ENCODE results near the gene CATSPERE.

The CATSPERE gene

DNA sequence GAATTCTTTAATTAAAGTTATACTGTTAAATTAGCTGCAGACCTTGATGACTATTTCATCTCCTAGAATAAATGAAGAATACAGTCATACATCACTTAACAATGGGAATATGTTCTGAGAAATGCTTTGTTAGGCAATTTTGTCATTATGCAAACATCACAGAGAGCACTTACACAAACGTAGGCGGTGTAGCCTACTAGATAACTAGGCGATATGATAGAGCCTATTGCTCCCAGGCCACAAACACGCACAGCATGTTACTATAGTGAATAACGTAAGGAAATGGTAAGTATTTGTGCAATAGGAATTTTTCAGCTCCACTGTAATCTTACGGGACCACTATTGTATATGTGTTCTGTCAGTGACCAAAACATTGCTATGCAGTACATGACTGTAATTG, 154.2 kb downstream of the CATSPERE start:
- no peak overlapping the region for H3K4me3 ChIP-seq (replicated peaks in 1 of 2; ENCODE audit: low read depth in 2 of 2, low read length in 2 of 2)
- TF ChIP-seq, protein P1, sequence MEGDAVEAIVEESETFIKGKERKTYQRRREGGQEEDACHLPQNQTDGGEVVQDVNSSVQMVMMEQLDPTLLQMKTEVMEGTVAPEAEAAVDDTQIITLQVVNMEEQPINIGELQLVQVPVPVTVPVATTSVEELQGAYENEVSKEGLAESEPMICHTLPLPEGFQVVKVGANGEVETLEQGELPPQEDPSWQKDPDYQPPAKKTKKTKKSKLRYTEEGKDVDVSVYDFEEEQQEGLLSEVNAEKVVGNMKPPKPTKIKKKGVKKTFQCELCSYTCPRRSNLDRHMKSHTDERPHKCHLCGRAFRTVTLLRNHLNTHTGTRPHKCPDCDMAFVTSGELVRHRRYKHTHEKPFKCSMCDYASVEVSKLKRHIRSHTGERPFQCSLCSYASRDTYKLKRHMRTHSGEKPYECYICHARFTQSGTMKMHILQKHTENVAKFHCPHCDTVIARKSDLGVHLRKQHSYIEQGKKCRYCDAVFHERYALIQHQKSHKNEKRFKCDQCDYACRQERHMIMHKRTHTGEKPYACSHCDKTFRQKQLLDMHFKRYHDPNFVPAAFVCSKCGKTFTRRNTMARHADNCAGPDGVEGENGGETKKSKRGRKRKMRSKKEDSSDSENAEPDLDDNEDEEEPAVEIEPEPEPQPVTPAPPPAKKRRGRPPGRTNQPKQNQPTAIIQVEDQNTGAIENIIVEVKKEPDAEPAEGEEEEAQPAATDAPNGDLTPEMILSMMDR (IDR thresholded peaks at IDR 0.05; ENCODE audit: low read depth, low read length): no peak
- DNase-seq (ENCODE audit: low read depth in 2 of 2): no peak

DNA sequence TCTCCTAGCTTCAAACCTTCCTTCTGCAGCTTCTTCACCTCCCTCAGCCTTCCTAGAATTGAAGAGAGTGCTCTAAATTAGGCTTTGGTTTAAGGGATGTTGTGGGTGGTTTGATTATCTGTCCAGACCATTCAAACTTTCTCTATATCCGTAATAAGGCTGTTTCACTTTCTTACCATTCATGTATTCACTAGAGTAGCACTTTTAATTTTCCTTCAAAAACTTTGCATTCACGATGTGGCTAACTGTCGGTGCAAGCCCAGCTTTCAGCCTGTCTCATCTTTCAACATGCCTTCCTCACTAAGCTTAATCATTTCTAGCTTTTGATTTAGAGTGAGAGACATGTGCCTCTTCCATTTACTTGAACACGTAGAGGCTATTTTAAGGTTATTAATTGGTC, 165.6 kb downstream of the CATSPERE start:
- DNase-seq (ENCODE audit: low read depth in 2 of 2): no peak
- H3K4me3 ChIP-seq (replicated peaks in 1 of 2; ENCODE audit: low read depth in 2 of 2, low read length in 2 of 2): no peak overlapping the region
- TF ChIP-seq, protein P1 (IDR thresholded peaks at IDR 0.05; ENCODE audit: low read depth, low read length): no peak

GRCh38 chr1:244628789-244629188, 167.7 kb downstream of the CATSPERE start:
- TF ChIP-seq, protein P1 (IDR thresholded peaks at IDR 0.05; ENCODE audit: low read depth, low read length): no peak
- H3K4me3 ChIP-seq (replicated peaks in 1 of 2; ENCODE audit: low read depth in 2 of 2, low read length in 2 of 2): no peak overlapping the region
- DNase-seq (ENCODE audit: low read depth in 2 of 2): peak in 1 of 2 donors; percentile 3

DNA sequence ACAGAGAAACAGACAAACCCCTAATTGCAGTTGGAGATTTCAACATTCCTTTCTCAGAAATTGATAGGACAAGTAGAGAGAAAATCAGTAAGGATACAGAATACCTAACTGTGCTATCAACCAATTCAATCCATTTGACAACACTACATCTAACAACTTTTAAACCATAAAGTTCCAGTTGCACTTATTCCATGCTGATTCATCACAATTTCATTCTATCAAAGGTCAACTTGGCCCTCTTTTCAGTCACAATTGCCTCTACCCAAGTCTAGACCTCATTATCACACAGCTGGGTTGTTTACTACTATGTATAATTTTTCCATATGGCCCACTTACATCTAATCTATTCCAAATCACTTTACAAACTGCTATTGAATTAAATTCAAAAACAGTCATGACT, 172.1 kb downstream of the CATSPERE start:
- no peak overlapping the region for H3K4me3 ChIP-seq (replicated peaks in 1 of 2; ENCODE audit: low read depth in 2 of 2, low read length in 2 of 2)
- TF ChIP-seq, protein P1 (IDR thresholded peaks at IDR 0.05; ENCODE audit: low read depth, low read length): no peak
- DNase-seq (ENCODE audit: low read depth in 2 of 2): no peak

DNA sequence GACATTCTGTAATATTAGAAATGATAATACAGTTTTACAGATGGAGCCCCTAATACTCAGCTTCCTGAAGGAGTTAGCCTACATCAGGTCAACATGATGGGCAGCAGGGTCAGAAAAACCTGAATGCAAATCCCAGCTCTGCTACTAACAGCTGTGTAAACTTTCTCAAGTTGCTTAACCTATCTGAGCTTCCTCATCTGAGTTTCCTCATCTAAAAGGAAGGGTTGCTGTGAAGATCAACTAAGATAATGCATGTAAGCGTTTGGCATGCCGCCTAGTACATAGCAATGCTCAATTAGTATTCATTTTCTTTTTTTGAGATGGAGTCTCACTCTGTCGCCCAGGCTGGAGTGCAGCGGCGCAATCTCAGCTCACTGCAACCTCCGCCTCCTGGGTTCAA, 173.5 kb downstream of the CATSPERE start:
- H3K4me3 ChIP-seq (replicated peaks in 1 of 2; ENCODE audit: low read depth in 2 of 2, low read length in 2 of 2): no peak overlapping the region
- TF ChIP-seq, protein P1 (IDR thresholded peaks at IDR 0.05; ENCODE audit: low read depth, low read length): no peak
- DNase-seq (ENCODE audit: low read depth in 2 of 2): no peak

DNA sequence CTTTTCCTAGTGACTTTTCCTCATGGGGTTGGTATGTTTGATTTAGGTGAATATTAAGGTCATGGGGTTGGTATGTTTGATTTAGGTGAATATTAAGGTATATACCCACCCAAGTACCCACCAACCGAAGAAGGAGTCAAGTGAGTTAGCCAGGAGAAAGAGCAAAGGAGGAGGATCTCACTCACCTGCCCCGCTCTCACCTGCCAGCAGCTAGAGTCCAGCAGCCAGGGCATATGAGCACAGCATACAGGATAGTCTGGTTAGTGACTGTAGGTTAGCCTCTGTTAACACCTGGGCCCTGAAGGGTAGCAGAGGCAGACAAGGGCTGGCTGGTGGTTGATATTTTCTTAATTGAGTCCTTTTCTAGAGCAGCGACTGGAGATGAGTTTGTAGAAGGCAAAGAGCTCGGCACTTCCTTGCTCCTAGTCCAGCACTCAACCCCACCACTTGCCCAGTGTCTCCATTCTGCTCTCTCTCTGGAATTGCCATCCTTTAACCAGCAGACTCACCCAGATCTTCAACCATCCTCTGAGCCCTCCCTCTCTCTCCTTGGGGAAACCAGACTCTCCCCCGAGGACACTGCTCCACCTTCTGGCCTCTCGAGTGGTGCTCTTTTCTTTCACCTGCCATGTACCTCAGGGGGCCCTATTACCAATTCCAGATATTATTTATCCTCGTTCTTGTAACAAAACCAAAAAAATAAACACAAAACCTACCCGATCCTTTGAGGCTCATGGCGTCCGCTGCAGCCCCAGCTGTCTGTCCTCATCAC, 175.6 kb downstream of the CATSPERE start:
- no peak for DNase-seq (ENCODE audit: low read depth in 2 of 2)
- no peak overlapping the region for H3K4me3 ChIP-seq (replicated peaks in 1 of 2; ENCODE audit: low read depth in 2 of 2, low read length in 2 of 2)
- TF ChIP-seq, protein P1 (IDR thresholded peaks at IDR 0.05; ENCODE audit: low read depth, low read length): no peak

GRCh38 chr1:244639561-244639960, 178.5 kb downstream of the CATSPERE start:
- TF ChIP-seq, protein P1 (IDR thresholded peaks at IDR 0.05; ENCODE audit: low read depth, low read length): no peak
- DNase-seq (ENCODE audit: low read depth in 2 of 2): no peak
- H3K4me3 ChIP-seq (replicated peaks in 1 of 2; ENCODE audit: low read depth in 2 of 2, low read length in 2 of 2): no peak overlapping the region

Data from cardiac fibroblast (primary cell).